ENCODE results near the gene RYR2.

DNA sequence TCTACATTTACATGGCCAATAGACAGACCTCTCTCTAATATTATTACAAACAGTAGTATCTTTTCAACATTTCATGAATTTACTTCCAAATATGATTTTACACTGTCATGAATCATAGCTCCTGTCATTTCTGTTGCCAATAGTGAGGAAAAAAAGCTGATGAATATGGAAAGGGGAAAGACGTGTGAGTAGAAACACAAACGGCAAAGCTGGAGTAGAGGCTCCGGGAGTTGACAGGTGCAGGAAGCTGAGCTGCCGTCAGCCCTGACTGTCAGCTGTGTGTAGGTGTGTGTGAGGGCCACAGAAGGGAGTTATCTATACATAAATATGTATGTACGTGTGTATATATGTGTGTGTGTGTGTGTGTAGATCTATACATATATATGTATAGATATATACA lies 431.9 kb downstream of the RYR2 start:
- TF ChIP-seq, protein P1, sequence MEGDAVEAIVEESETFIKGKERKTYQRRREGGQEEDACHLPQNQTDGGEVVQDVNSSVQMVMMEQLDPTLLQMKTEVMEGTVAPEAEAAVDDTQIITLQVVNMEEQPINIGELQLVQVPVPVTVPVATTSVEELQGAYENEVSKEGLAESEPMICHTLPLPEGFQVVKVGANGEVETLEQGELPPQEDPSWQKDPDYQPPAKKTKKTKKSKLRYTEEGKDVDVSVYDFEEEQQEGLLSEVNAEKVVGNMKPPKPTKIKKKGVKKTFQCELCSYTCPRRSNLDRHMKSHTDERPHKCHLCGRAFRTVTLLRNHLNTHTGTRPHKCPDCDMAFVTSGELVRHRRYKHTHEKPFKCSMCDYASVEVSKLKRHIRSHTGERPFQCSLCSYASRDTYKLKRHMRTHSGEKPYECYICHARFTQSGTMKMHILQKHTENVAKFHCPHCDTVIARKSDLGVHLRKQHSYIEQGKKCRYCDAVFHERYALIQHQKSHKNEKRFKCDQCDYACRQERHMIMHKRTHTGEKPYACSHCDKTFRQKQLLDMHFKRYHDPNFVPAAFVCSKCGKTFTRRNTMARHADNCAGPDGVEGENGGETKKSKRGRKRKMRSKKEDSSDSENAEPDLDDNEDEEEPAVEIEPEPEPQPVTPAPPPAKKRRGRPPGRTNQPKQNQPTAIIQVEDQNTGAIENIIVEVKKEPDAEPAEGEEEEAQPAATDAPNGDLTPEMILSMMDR (IDR thresholded peaks at IDR 0.05), result no peak
- TF ChIP-seq POLR2AphosphoS5 (IDR thresholded peaks at IDR 0.05), result no peak
- TF ChIP-seq POLR2A (IDR thresholded peaks at IDR 0.05), result no peak
- no peak for TF ChIP-seq EP300 (IDR thresholded peaks at IDR 0.05)

Measured in suprapubic skin (tissue), 4 donors.